HG02642 (cell line): Measurements from ENCODE around the gene RASSF8.

ENCODE experiments used
- ATAC-seq: cut with Tn5 transposase; IDR thresholded peaks from one replicate; pipeline ENCODE4 v1.9.1; 2021; ENCODE audit warnings: mild to moderate bottlenecking; ENCODE audit not compliant: unreplicated experiment, poor library complexity

Gene RASSF8

DNA sequence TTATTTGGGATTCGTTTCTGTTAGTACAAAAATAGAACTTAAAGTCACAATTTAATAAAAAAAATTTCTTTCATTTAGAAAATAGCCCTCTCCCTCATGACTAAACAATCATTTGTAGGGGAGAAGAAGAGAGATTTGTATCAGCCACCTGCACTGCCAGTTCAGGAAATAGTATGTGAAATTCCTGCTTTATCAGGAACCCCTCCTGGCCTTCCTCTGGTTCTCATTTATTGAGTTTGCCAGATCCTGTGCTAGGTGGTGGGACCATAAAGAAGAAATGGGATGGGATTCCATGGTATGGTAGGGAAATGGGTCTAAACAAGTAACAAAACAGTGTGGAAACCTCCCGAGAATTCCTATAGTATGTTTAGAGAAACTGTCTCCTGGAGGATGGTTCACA, 30.0 kb downstream of the RASSF8 start:
- no peak for ATAC-seq

DNA sequence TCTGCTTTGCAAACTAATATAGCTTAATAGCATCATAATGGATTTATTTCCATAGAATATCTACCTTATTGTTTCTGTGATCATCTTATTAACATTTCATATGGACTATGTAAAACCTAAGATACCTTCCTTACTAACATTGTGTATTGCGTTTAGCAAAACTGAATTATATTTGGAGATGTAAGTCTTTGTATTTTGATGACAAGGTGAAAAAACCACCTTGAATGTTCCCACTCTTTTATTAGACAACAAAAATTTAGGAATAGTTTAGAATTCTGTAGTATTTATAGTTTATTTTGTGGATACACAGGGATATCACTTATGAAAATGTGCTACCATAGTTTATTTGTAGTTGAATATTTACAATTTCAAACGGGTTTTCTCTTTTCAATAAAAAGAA, 32.0 kb downstream of the RASSF8 start:
- no peak for ATAC-seq

- ATAC-seq = no peak
These were observed 33.7 kb downstream of the RASSF8 start for GRCh38 chr12:25992026-25992782.

DNA sequence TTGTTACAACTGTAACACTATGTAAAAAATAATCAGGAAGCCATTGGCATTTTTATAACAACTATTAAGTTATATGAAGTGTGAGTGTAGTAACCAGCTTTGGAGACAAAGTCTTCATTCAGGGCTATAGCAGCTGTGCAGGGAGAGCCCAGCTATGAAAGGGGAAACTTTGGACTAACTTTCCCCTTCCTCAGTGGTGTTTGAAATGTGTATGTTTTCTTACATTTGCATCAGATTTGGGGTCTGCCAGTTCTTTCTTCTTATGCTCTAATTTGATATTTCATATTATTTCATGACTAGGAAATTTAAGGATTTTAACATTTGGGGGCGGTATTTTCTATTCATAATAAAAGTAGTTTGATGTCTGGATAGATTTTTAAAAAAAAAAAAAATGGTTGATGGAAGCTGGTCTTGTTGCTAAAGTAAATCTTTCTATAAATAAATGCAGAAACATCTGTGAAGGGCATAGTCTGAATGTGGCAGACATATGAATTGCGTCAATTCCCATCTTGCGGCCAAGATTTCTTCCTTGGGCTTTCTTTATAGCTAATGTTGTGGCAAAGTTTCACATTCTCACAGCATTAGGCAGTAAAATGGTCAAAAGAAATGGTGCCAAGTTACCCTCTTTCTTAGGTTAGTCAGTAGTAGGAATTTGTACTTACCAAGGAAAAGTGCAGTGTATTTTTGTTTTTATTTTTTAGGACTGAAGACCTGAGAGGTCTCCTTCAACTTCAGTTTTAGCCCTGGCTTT, 35.6 kb downstream of the RASSF8 start:
- ATAC-seq = no peak

DNA sequence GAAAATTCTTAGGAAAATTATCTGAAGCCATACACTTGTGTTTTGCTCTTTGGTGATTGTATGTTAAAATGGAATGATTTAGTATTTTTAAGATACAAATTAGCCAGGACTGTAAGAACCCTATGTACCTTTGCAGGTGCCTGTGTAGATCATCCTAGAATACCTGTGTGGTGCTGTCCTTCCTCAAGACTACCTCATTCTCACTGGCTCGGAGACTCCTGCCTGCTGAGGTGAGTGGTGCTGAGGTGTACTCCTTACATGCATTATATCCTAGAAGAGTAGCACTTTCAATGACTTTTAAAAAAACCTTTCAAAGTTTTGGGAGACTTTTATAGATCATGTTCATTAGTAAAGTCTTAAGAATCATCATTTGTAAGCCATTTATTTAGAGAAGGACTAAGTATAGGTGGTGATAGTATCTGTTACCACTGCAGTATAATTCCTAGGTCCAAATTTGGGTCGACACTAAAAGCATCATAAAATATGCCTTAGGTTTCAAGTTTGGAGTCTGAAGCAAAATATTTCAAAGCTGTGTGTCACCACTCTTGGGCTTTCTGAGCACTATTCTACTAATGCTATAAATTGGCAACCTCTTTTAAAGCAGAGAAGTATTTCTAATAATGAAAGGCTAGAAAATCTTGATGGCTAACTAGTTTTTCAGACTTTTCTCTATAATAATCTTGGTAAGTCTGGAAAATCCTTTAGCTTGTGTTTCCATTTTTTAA, 36.6 kb downstream of the RASSF8 start:
- ATAC-seq = no peak

DNA sequence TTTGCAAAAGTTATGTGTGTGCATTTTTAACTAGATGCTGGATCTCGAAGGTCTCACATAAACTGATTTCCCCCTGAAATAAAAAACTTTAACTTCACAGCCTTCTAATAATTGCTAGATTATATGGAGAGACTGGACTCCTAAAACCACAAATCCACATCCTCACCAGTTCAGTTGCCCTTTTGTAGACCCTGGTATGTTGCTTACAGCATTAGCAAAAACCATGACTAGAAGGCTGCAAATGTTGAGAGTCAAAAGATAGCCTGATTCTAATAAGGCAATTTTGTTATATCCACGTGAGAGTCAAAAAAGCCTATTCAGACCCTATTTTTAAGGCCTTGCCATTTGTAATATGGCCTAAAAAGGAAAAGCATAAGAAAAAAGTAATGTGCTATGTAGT, 37.4 kb downstream of the RASSF8 start:
- no peak for ATAC-seq

- no peak for ATAC-seq
These were observed 38.2 kb downstream of the RASSF8 start for GRCh38 chr12:25996677-25997076.

GRCh38 chr12:25997201-25997963, 38.9 kb downstream of the RASSF8 start:
- no peak for ATAC-seq

DNA sequence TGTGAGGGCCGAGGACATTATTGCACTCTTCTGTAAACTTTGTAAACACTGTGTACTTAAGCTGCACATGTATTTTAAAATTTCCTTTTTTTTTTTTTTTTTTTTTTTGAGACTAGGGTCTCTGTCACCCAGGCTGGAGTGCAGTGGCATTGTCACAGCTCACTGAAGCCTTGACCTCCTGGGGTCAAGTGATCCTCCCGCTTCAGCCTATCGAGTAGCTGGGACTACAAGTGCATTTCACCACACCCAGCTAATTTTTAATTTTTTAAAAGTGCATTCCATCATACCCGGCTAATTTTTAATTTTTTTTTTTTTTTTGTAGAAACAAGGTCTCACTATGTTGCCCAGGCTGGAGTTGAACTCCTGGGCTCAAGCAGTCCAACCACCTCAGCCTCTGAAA, 42.4 kb downstream of the RASSF8 start:
- no peak for ATAC-seq

GRCh38 chr12:26001530-26001929, 43.0 kb downstream of the RASSF8 start:
- ATAC-seq = no peak

GRCh38 chr12:26003065-26003464, 44.6 kb downstream of the RASSF8 start:
- no peak for ATAC-seq

- ATAC-seq = no peak
These were observed 49.1 kb downstream of the RASSF8 start for GRCh38 chr12:26007566-26007965.

DNA sequence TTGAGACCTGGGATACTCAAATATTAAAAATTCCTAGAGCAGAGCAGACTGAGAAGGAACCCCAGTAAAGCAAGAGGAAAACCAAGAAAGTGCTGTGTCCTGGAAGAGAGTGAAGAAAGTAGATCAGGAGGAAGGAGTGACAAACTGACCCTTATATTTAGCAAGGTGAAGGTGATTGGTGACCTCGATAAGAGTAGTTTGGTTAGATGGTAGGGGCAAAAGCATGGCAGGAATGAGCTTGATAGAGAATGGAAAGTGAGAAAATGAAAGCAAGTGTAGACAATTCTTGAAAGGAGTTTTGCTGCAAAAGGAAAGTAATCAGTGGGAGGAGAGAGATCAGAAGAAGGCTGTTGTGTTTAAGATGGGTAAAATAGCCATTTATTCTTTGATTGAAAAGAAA, 51.1 kb downstream of the RASSF8 start:
- ATAC-seq = no peak

- ATAC-seq = no peak
These were observed 51.9 kb downstream of the RASSF8 start for GRCh38 chr12:26010293-26010821.

- no peak for ATAC-seq
These were observed 52.6 kb downstream of the RASSF8 start for GRCh38 chr12:26011099-26011498.

DNA sequence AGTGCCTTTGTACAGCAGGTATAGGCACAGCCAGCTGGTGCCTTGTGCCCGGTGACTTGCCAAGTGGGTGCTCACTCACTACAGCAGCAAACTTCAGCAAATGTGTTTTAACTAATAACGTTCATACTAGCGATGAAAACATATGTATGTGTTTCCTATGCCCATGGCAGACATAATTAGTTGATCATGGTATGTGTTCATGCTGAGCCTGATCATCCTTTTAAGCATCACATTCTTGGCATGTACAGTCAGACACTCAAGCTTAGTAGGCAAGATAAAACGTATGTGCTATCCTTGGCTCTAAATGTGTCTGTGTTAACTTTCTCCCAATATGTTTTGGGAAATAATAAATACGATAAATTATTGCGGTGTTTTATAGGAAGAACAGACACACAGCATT, 55.6 kb downstream of the RASSF8 start:
- no peak for ATAC-seq

GRCh38 chr12:26016516-26016915, 58.0 kb downstream of the RASSF8 start:
- no peak for ATAC-seq

DNA sequence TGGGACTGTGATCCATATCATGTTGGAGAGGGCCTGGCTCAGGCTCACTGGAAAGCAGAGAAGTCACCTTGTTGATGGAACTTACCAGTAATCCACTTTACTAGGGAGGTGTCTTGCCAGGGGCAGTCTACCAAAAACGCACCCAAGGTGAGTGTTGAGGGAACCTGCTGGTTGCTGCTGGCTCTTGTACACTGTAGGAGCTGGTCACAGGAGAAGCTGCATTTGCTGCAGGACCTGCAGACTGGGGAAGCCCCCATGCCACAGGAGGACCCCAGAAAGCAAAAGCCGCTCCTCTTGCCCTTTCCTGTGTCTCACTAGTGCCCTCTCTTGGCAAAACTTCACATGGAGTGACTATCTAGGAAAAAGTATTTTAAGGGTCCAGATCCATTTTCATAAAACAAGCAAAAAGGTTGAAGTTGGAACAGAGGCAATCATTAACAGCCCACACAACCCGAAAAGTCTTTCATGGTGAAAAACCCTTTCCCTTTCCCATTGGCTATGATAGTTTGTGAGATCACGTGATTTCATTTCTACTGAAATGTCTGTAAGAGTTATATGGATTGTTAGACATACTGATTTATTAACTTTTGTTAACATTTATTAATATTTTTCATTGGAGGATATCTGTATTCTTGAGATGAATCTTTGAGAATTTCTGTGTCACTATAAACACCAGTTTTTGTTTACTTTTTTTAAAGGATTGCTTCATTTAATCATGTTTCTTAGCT, 59.2 kb downstream of the RASSF8 start:
- no peak for ATAC-seq

DNA sequence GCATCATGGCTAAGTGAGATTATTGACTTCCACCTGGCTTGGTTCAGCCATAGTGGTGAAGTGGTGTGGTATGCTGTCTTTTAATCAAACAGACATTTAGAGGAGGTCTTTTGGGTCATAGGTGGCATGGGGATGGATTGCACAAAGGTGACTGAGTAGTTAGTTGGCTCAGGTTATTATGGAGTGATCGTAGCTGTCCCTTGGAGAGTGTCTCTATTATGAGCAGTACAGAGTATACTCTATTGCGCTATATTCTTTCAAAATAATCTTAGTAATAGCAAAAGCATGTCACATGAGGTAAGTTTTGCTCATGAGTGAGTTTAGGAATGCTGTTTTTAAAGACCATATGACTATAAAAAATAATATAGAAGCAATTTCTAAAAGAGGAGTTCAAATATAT, 60.4 kb downstream of the RASSF8 start:
- no peak for ATAC-seq

- no peak for ATAC-seq
These were observed 63.1 kb downstream of the RASSF8 start for GRCh38 chr12:26021534-26021933.
